ENCODE results near the gene HSD17B11.
"Not testable (repeated sequence)": the region's sequence is repeated elsewhere in the genome, so short reads cannot be mapped to it uniquely, and the experiment has no call there.

DNA sequence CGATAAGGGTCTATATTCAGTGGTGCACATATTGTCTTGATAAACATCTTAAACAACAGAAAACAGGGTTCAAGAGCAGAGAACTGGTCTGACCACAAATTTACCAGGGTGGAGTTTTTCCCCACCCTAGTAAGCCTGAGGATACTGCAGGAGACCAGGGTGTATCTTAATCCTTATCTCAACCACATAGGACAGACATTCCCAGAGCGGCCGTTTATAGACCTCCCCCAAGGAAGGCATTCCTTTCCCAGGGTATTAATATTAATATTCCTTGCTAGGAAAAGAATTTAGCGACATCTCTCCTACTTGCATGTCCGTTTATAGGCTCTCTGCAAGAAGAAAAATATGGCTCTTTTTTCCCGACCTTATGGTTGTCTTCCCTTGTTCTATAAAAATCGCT, 97.1 kb downstream of the HSD17B11 start:
- TF ChIP-seq, protein P1, sequence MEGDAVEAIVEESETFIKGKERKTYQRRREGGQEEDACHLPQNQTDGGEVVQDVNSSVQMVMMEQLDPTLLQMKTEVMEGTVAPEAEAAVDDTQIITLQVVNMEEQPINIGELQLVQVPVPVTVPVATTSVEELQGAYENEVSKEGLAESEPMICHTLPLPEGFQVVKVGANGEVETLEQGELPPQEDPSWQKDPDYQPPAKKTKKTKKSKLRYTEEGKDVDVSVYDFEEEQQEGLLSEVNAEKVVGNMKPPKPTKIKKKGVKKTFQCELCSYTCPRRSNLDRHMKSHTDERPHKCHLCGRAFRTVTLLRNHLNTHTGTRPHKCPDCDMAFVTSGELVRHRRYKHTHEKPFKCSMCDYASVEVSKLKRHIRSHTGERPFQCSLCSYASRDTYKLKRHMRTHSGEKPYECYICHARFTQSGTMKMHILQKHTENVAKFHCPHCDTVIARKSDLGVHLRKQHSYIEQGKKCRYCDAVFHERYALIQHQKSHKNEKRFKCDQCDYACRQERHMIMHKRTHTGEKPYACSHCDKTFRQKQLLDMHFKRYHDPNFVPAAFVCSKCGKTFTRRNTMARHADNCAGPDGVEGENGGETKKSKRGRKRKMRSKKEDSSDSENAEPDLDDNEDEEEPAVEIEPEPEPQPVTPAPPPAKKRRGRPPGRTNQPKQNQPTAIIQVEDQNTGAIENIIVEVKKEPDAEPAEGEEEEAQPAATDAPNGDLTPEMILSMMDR (IDR thresholded peaks at IDR 0.05), result not testable (repeated sequence)
- TF ChIP-seq POLR2A (IDR thresholded peaks at IDR 0.05), result not testable (repeated sequence)
